Effector memory CD4-positive, alpha-beta T cell (primary cell): ENCODE results near the gene TRIO.

ENCODE experiments used
- DNase-seq, 3 donors: peaks; one replicate each; pipeline ENCODE4 v3.0.0-alpha.2; 2020
- H3K27ac ChIP-seq: 2 replicates; pipeline ENCODE4 v1.7.0; 2013; ENCODE audit warnings: mild to moderate bottlenecking, low read length, moderate library complexity; ENCODE audit not compliant: insufficient read depth, poor library complexity, severe bottlenecking
- H3K27me3 ChIP-seq: replicated peaks from 2 replicates; pipeline ENCODE4 v1.7.0; 2013; ENCODE audit warnings: mild to moderate bottlenecking, low read length; ENCODE audit not compliant: insufficient read depth, control insufficient read depth, poor library complexity, severe bottlenecking
- H3K36me3 ChIP-seq: 2 replicates; pipeline ENCODE4 v1.7.0; 2013; ENCODE audit warnings: mild to moderate bottlenecking, low read length, moderate library complexity; ENCODE audit not compliant: control insufficient read depth, insufficient read depth
- H3K4me1 ChIP-seq: 2 replicates; pipeline ENCODE4 v1.7.0; 2013; ENCODE audit warnings: low read length, mild to moderate bottlenecking; ENCODE audit not compliant: control insufficient read depth, insufficient read depth, poor library complexity, severe bottlenecking
- H3K4me3 ChIP-seq: 2 replicates; pipeline ENCODE4 v1.7.0; 2013; ENCODE audit warnings: low read length, low read depth, mild to moderate bottlenecking; ENCODE audit not compliant: insufficient read depth, poor library complexity, severe bottlenecking
- H3K9me3 ChIP-seq: 2 replicates; pipeline ENCODE4 v1.7.0; 2013; ENCODE audit warnings: mild to moderate bottlenecking, low read length, moderate library complexity; ENCODE audit not compliant: control insufficient read depth

TRIO gene

DNA sequence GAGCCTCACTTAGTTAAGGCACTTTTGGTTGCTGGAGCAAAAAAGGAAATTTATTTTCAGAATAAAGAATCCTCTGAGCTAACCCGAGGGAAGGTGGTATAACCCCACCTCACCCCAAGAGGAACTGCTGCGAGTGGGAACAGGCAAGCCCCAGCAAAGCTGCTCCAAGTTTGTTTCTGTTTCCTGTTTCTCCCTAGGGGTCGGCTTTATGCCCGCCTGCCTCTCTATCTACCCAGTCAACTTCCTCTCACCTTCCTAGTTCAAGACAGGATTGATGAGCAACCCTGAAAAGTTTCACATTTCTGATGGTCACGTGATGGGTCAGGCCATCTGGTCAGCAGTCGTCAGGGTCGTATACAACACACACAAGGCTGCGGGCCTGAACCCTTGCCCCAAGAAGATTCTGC lies 31.1 kb downstream of the TRIO start:
- Histone ChIP-seq H3K36me3 (no peaks in the 10 kb centered on the region), H3K27me3 (no peaks in the 10 kb centered on the region), H3K4me3 (no peak overlapping the region), H3K4me1 (no peaks in the 10 kb centered on the region), H3K9me3 (no peaks in the 10 kb centered on the region), H3K27ac (no peak overlapping the region)
- no peak for DNase-seq

DNA sequence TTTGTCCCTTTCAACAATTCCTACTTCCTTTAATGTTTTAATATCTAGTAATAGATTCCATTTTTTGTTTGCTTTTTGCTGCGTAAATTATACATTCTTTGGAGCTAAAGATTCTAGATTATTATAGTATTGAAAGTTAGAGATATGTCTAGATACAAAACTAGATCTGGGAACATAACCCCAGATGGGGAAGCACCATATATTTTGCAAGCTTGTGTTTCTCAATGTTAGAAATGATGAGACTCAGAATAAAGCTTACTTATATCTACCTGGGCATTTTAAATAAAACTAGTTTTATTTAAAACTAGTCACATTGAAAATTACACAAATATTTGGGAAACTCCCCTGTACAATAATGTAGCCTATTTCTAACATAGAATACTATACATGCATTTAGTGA lies 32.2 kb downstream of the TRIO start:
- no peaks in the 10 kb centered on the region for H3K4me1 ChIP-seq

DNA sequence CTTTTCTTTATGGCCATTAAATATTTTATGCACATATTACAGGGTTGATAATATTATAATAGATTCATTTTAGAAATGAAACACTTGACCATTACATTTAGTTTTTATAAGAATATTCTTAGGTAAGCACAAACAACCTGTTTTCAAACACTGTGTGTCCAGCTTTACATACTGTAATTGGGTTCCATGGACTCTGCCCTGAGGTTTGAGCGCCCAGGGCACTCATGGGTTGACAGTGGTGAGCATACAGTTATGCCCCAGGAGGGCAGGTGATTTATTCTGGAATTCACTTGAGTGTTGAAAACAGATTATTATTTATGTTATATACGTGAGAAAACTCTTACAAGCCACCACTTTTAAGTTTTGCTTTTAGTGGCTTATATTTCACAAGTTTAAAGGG lies 33.7 kb downstream of the TRIO start:
- no peak overlapping the region for H3K27ac ChIP-seq
- no peaks in the 10 kb centered on the region for H3K9me3 ChIP-seq
- H3K27me3 ChIP-seq = no peaks in the 10 kb centered on the region
- H3K36me3 ChIP-seq = no peaks in the 10 kb centered on the region
- DNase-seq = no peak
- no peaks in the 10 kb centered on the region for H3K4me1 ChIP-seq
- no peak overlapping the region for H3K4me3 ChIP-seq

More for the DNA sequence above, 32.2 kb downstream of the TRIO start:
- Histone ChIP-seq H3K27ac (no peak overlapping the region), H3K27me3 (no peaks in the 10 kb centered on the region), H3K9me3 (no peaks in the 10 kb centered on the region), H3K36me3 (no peaks in the 10 kb centered on the region), H3K4me3 (no peak overlapping the region)
- DNase-seq = no peak

DNA sequence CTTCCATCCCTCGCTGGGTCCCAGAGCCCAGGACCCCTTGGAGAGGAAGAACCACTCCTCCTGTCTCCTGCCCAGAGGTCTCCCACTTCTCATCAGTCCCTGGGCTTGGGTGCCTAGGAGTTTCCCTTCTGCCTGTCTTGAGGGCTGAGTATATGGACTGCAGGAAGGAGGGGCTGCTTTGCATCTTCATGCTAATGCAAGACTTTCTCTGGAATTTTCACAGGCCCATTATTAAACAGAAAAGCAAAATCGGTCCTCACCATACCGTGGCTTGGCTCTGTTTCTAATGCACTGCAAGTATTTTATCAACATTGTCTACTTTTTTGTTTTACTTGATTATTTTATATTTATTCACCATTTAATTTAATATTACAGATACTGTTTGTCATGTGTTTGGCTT lies 34.5 kb downstream of the TRIO start:
- Histone ChIP-seq H3K27me3 (no peaks in the 10 kb centered on the region), H3K9me3 (no peaks in the 10 kb centered on the region), H3K27ac (no peak overlapping the region), H3K4me1 (no peaks in the 10 kb centered on the region), H3K36me3 (no peaks in the 10 kb centered on the region), H3K4me3 (no peak overlapping the region)
- DNase-seq = no peak

DNA sequence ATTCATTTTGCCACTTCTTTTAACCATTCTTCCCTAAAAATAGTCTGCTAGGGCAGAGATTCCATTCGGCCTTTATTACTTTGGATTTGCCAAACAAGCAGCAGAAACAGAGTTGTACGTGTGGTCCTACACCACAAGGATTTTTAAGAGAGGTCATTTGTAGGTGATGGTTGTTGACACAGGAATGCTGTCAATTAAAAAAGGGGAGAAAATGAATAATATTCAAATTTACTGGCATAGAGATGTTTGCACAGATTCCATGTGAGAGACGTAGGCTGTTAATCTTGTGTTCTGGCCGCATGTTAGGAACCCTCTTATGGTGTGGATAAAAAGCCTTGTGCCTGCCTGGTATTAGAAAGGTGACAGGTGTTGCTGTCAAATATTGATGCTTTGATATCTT lies 34.9 kb downstream of the TRIO start:
- H3K36me3 ChIP-seq = no peaks in the 10 kb centered on the region
- H3K27ac ChIP-seq = no peak overlapping the region
- H3K4me1 ChIP-seq = no peaks in the 10 kb centered on the region

DNA sequence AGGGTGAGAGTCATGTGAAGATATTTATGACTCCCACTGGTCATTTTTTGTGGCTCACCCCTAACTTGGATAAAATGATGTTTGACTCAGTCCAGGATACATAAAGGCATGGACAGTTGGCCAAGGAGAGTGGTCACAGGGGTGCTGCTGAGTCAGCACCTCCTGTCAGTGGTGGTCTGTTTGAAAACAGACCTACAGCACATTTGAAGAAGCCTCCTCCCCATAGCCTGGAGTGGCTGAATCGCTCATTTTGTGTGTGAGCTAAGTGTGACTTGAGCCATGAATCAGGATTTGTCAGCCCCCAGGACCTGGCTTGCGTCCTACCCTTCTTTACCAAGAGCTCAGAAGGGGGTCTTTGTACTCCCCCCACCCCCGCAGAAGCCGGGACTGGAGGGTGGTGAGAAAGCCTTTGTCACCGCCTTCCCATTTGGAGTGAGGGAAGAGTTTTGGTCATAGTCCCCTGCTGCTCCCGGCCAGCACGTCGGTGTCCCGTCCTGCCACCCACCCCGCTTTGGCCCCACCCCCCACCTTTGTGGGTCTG lies 35.6 kb downstream of the TRIO start:
- Histone ChIP-seq H3K4me3 (no peak overlapping the region), H3K36me3 (no peaks in the 10 kb centered on the region), H3K4me1 (no peaks in the 10 kb centered on the region), H3K9me3 (no peaks in the 10 kb centered on the region), H3K27ac (no peak overlapping the region), H3K27me3 (no peaks in the 10 kb centered on the region)
- DNase-seq = no peak

More for the DNA sequence above, 34.9 kb downstream of the TRIO start:
- no peaks in the 10 kb centered on the region for H3K27me3 ChIP-seq
- H3K9me3 ChIP-seq = no peaks in the 10 kb centered on the region
- H3K4me3 ChIP-seq = no peak overlapping the region
- DNase-seq = no peak

DNA sequence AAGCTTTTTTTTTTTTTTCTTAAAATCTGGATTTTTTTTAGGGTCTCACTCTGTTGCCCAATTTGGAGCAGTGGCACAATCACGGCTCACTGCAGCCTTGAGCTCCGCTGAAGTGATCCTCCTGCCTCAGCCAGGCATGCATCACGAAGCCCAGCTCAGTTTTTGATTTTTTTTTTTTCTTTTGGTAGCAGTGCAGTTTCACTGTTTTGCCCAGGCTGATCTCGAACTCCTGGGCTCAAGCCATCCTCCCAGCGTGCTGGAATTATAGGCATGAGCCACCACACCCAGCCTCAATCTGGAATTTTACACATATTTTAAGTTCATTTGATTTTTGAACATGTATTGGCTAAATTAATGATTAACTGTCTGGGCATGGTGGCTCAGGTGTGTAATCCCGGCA lies 36.3 kb downstream of the TRIO start:
- H3K4me1 ChIP-seq = no peaks in the 10 kb centered on the region
- DNase-seq = no peak
- no peak overlapping the region for H3K4me3 ChIP-seq
- no peak overlapping the region for H3K27ac ChIP-seq
- no peaks in the 10 kb centered on the region for H3K27me3 ChIP-seq
- H3K36me3 ChIP-seq = no peaks in the 10 kb centered on the region
- no peaks in the 10 kb centered on the region for H3K9me3 ChIP-seq

DNA sequence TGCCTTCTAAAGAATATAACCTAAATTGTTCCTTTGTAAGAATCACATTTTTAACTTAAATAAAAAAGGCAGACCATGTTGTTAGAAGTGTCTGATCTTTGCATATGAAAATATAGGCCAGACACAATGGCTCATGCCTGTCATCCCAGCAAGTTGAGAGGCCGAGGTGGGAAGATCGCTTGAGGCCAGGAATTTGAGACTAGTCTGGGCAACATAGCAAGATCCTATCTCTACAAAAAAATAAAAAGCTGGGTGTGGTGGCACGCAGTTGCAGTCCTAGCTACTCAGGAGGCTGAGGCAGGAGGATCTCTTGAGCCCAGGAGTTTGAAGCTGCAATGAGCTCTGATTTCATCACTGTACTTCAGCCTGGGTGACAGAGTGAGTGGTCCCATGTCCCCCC lies 37.3 kb downstream of the TRIO start:
- Histone ChIP-seq H3K36me3 (no peaks in the 10 kb centered on the region), H3K4me1 (no peaks in the 10 kb centered on the region), H3K27ac (no peak overlapping the region), H3K27me3 (no peaks in the 10 kb centered on the region), H3K4me3 (no peak overlapping the region), H3K9me3 (no peaks in the 10 kb centered on the region)
- no peak for DNase-seq

DNA sequence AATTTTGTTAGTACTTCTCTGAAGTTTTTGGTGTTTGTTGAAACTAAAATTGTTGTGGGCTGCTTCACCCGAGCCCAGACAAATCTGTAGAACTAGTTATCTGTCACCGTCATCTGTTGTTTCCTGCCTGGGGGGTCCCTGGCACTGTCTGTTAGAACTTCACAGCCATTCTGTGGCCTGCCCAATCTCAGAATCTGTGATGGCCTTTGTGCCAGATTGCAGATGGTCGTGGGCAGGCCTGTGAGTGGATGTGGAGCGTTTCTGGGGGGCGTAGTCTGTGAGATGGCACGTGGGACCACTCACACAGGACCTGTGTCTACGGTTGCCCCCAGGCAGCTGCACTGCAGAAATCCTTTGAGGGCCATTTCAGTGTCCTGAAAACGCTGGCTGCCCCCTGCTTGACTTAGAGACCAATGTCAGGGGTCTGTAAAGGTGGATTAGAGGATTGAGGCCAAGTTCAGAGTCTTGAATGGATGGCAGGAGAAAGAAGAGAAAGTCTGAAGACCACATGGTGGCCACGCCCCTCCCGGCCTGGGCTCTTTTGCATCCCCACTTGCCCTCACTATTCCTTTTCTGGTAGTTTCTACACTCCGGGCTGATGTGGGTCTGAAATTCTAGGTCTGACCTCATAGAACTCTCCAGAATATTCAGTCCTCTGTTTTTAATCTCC lies 38.3 kb downstream of the TRIO start:
- H3K9me3 ChIP-seq = no peaks in the 10 kb centered on the region
- H3K4me1 ChIP-seq = no peaks in the 10 kb centered on the region
- no peak overlapping the region for H3K4me3 ChIP-seq
- no peak for DNase-seq
- H3K27ac ChIP-seq = no peak overlapping the region
- H3K36me3 ChIP-seq = no peaks in the 10 kb centered on the region
- H3K27me3 ChIP-seq = no peaks in the 10 kb centered on the region

DNA sequence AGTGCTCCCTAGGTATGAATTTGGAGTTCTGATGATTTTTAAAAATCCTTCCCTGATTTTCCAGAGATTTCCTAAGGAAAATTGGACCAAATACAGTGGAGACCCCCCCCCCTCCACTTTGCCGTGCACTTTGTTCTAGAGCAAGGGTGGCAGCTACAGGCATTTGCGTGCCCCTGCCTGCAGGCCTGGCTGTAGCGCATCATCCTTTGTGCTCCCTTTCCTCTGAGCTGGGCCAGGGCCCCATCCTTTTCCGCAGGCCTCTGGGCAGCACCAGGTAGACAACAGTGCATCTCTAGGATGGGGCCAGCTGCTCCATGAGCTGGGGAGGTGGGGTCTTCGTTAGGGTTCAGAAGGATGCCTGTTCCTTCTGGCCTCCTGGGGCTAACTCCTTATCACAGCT lies 39.6 kb downstream of the TRIO start:
- Histone ChIP-seq H3K27ac (no peak overlapping the region), H3K27me3 (no peaks in the 10 kb centered on the region), H3K9me3 (no peaks in the 10 kb centered on the region), H3K36me3 (no peaks in the 10 kb centered on the region), H3K4me3 (no peak overlapping the region), H3K4me1 (no peaks in the 10 kb centered on the region)
- no peak for DNase-seq
